ENCODE data around the gene RALGPS1. TPM values are rescaled to one million over a fixed set of nuclear protein-coding genes. Genes with fewer than 3 reads are reported as not detected.

The RALGPS1 gene
- total RNA-seq, 4 donors from 2014 or later, result 4.6 to 11.9 (median 10.0) TPM

- Histone ChIP-seq H3K9me3 (no peaks in the 10 kb centered on the region), H3K36me3 (no peaks in the 10 kb centered on the region), H3K4me1 (peaks cover 0 to 7% (median 4%) of the 10 kb centered on the region in 4 donors), H3K27ac (replicated peaks in 1 of 4) (no peak overlapping the region), H3K27me3 (no peaks in the 10 kb centered on the region), H3K4me3 (no peak overlapping the region)
- DNase-seq (ENCODE audit: extremely low spot score), result no peak
- no peak for TF ChIP-seq EP300 (IDR thresholded peaks at IDR 0.05)
- no peak for TF ChIP-seq POLR2A (IDR thresholded peaks at IDR 0.05; ENCODE audit: low read depth)
- no peak for TF ChIP-seq CTCF (IDR thresholded peaks at IDR 0.05)
- intact Hi-C loops (cut with DNase I), result no loop called here
These were observed 341.1 kb downstream of the RALGPS1 start for GRCh38 chr9:127255692-127256091.

GRCh38 chr9:127256324-127256723 is 341.7 kb downstream of the RALGPS1 start:
- H3K36me3 ChIP-seq, result no peaks in the 10 kb centered on the region
- no peaks in the 10 kb centered on the region for H3K9me3 ChIP-seq
- H3K27me3 ChIP-seq, result no peaks in the 10 kb centered on the region
- H3K27ac ChIP-seq (replicated peaks in 1 of 4), result no peak overlapping the region
- intact Hi-C loops (cut with DNase I), result no loop called here
- WGBS, result 87% methylated on average over 5 of the region's 5 CpGs
- TF ChIP-seq EP300 (IDR thresholded peaks at IDR 0.05) (no peak), POLR2AphosphoS5 (IDR thresholded peaks at IDR 0.05) (no peak), POLR2A (IDR thresholded peaks at IDR 0.05; ENCODE audit: low read depth) (no peak), CTCF (IDR thresholded peaks at IDR 0.05) (no peak)
- DNase-seq (ENCODE audit: extremely low spot score), result no peak
- H3K4me1 ChIP-seq, result peaks cover 0 to 7% (median 3%) of the 10 kb centered on the region in 4 donors
- no peak overlapping the region for H3K4me3 ChIP-seq

GRCh38 chr9:127258606-127259471 is 344.3 kb downstream of the RALGPS1 start:
- Histone ChIP-seq H3K27me3 (no peaks in the 10 kb centered on the region), H3K4me3 (no peak overlapping the region), H3K4me1 (peaks cover 5 to 24% (median 20%) of the 10 kb centered on the region in 4 donors), H3K9me3 (no peaks in the 10 kb centered on the region), H3K36me3 (no peaks in the 10 kb centered on the region), H3K27ac (replicated peaks in 1 of 4) (no peak overlapping the region)
- no peak for DNase-seq (ENCODE audit: extremely low spot score)
- 70% methylated on average over 7 of the region's 7 CpGs for WGBS
- intact Hi-C loops (cut with DNase I), result no loop called here
- no peak for TF ChIP-seq EP300 (IDR thresholded peaks at IDR 0.05)
- no peak for TF ChIP-seq POLR2A (IDR thresholded peaks at IDR 0.05; ENCODE audit: low read depth)
- TF ChIP-seq POLR2AphosphoS5 (IDR thresholded peaks at IDR 0.05), result no peak
- TF ChIP-seq CTCF (IDR thresholded peaks at IDR 0.05), result no peak

GRCh38 chr9:127262602-127263001 is 348.0 kb downstream of the RALGPS1 start:
- intact Hi-C loops (cut with DNase I), result no loop called here
- H3K36me3 ChIP-seq, result no peaks in the 10 kb centered on the region
- H3K4me3 ChIP-seq, result no peak overlapping the region
- H3K27ac ChIP-seq (replicated peaks in 1 of 4), result no peak overlapping the region
- no peaks in the 10 kb centered on the region for H3K27me3 ChIP-seq
- no peak for TF ChIP-seq CTCF (IDR thresholded peaks at IDR 0.05)
- TF ChIP-seq POLR2A (IDR thresholded peaks at IDR 0.05; ENCODE audit: low read depth), result no peak
- TF ChIP-seq POLR2AphosphoS5 (IDR thresholded peaks at IDR 0.05), result no peak
- TF ChIP-seq EP300 (IDR thresholded peaks at IDR 0.05), result no peak
- H3K4me1 ChIP-seq, result peaks cover 12 to 36% (median 31%) of the 10 kb centered on the region in 4 donors
- H3K9me3 ChIP-seq, result no peaks in the 10 kb centered on the region
- DNase-seq (ENCODE audit: extremely low spot score), result no peak
